NOMO-1 treated with dmso at 0.1 percent for 144 hours (cell line): ENCODE measurements around the gene SECISBP2L.
"Not testable (repeated sequence)": the region's sequence is repeated elsewhere in the genome, so short reads cannot be mapped to it uniquely, and the experiment has no call there.

Source experiments
- DNase-seq: peaks from one replicate; lab custom pipeline; 2025; ENCODE audit not compliant: unreplicated experiment; lab: John Stamatoyannopoulos, UW

SECISBP2L gene

GRCh38 chr15:48996276-48996675 is 50.0 kb downstream of the SECISBP2L start:
- DNase-seq = no peak

GRCh38 chr15:48993380-48993779 is 52.9 kb downstream of the SECISBP2L start:
- DNase-seq = no peak

- peak; percentile 71 for DNase-seq
Measured at GRCh38 chr15:48992545-48992944, 53.7 kb downstream of the SECISBP2L start.

GRCh38 chr15:48992096-48992495 is 54.1 kb downstream of the SECISBP2L start:
- DNase-seq = no peak

DNA sequence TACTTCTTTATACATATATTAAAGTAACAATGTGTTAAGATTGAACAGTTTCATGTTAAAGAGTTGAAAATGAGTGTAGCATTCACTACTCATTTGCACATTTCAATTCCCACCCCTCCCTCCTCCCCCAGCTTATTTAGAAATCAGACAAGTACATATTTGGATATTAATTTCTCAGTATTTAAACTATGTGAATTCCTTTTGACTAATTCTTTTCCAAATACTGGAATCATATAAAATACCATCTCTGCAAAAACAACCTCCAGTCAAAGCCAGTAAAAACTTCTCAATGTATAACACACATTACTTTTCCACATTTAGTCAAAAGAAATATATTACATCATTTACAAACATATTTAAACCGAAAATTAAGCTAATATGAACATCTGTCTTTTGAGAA is 57.1 kb downstream of the SECISBP2L start:
- DNase-seq = no peak

DNA sequence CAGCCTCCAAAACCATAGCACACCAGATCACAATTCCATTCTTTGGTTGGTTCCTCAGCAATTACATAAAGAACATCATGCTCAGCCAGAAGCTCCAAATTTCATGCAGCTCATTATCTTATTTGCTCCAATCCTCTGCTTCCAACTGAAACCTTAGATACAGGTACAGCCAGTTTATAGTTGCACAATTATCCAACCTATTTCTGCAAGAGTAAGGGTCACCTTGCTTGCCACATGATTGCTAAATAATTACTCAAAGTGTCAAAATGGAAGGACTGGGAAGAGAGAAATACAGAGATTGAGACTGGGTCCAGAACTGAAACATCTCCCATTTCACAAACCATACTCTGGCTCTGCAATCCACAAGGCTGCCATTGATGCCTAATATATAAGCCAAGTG is 59.1 kb downstream of the SECISBP2L start:
- no peak for DNase-seq

DNA sequence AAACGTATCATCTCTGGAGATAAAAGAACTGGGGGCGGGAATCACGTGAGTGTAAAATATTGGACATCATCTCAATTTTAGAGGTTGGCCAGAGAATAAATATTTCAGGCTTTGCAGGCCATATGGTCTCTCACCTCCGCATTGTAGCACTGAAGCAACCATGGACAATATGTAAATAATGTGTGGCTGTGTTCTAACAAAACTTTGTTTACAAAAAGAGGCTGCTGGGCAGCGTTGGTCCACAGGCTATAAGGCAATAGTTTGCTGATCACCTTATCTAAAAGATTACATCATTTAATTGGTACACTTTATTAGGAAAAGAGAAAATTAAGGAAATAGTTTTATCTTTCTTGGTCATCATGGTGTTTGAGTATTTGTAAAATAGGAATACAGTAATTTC is 60.0 kb downstream of the SECISBP2L start:
- no peak for DNase-seq

GRCh38 chr15:48985516-48985915 is 60.7 kb downstream of the SECISBP2L start:
- no peak for DNase-seq

DNA sequence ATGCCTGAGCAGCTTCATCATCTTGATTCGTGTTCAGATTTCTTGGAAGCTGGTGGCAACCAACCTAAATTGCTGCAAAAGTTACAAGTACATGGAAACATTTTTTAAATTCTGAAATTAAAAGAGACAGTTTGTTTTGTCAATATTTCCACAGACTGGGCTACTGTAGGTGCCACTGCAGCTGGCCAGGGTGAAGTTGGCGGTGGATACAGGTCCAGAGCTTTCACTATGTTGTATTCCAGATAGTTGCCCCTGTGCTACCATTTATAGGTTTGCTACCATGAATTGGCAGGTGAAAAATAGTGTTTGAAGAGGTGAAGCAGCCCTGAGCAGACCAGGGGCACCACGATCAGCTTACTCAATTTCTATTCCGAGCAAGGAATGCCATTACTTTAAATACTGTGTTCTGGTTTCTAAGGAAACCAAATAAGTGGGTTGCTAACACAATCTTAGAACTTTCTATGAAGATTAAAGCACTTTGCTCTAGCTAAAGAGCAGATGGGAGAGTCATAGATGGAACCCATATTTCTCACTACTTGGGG is 61.4 kb downstream of the SECISBP2L start:
- DNase-seq = no peak

GRCh38 chr15:48984021-48984710 is 62.1 kb downstream of the SECISBP2L start:
- DNase-seq = no peak

DNA sequence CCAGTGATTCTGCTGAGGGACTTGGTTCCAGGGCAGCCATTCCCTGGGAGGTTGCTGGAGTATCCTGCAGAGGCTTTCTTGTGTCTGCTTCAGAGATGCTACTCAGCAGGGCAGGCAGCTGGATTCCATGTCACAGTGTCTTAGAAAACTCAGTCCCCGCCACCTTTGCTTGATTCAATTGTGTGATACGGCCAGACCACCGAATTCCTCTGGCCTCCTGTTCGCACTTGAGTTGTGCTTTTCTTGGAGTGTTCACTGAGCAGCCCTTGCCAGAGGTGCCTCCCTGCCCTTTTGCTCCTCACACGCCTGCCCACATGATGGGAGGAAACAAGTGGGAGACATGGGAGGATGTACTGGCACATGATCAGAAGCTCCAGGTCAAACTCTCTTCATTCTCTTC is 62.9 kb downstream of the SECISBP2L start:
- DNase-seq = no peak

DNA sequence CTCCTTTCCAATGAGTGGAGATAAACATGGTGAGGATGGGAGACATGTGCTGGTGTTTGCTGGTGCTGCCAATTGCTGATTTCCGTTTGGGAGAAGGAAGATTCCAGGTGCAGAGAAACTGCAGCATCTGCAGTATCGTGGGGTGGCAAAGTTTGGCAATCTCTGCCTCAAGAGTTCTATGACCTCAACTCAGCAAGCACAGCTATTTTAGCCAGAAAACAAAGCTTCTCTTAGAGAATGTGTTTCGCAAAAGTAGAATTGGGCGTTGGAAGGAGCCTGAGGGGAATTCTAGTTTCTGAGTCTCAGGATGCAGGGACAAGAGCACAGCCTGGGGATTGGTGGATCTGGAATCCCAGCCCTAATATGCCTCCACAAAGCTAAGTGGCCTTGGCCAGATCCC is 64.3 kb downstream of the SECISBP2L start:
- no peak for DNase-seq

- no peak for DNase-seq
Measured at GRCh38 chr15:48978638-48979037, 67.6 kb downstream of the SECISBP2L start.

DNA sequence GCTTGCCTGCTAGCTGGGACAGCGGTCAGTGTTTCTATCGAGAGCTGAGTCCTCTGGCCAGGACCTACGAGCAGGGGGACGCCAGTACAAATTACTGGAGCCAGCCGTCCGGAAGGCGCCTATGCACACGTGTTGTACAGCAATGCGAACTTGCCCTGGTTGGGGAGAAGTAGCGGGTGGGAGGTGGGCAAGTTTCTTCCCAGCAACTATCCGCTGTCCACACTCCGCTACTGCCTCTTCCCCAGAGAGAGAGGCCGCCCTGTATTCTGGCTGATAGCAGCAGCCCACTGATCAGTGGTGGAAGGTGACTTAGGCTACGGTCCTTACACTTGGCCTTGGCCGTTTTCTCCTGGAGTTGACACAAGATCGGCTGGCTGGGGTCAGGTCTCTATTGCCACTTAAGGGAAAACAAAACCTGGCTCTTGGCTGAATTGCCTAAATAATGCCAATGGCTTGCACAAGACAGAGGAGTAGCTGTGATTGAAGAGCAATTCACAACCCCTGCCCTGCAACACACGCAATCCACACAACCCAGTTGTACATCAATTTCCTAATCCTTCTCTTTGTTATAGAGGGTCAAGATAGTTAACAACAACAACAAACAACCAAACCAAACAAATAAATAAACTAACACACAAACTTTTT is 69.7 kb downstream of the SECISBP2L start:
- no peak for DNase-seq

DNA sequence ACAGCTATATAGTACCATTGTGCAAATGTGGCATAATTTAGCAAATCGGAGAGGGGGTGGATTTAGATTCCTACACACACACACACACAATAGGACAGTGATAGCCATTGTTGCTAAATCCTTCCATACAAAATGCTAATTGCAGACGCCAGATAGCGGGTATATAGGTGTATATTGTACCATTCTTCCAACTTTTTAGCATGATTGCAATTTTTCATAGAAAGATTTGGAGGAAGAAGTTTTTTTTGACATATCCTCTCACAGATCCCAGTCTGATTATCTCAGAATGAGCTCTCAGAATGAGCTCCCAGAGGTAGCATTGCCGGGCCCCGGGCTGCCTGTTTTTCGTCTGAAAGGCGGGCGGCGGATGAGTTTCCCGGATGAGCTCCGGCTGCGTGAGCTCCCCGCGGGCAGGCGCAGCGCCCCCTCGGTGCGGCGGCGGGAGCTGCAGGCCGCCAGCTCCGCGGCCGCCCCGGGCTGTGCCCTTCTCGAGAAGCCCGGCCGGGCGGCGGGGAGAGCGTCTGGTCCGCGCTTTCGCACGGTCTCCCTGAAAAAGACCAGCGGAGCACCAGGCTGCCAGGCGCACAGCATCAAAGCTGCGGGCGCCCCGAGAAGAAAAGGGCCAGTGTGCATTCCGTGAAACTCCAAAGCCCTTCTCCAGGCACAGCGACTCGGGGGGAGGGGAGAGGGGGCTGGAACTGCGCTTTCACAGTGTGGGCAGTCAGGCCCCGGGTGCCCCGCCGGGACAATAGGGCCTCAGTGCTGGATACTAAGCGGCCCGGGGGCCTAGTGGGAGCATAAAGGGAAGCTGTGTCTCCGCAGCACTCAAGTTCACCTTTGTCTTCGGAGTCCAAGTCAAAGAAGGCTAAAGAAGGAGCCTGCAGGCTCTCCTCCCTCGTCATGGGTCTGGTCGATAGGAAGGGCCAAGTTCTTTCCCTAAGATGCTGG is 70.5 kb downstream of the SECISBP2L start:
- DNase-seq = peak; percentile 52

- no peak for DNase-seq
Measured at GRCh38 chr15:48974882-48975281, 71.4 kb downstream of the SECISBP2L start.

- DNase-seq = no peak
Measured at GRCh38 chr15:48972750-48973503, 73.3 kb downstream of the SECISBP2L start.

DNA sequence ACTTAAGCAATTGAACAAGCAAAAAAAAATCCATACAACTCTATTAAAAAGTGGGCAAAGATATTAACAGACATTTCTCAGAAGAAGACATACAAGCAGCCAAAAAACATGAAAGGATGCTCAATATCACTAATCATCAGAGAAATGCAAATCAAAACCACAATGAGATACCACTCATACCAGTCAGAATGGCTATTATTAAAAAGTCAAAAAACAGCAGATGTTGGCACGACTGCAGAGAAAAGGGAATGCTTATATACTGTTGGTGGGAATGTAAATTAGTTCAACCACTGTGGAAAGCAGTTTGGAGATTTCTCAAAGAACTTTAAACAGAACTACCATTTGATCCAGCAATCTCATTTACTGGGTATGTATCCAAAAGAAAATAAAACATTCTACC is 75.3 kb downstream of the SECISBP2L start:
- DNase-seq = not testable (repeated sequence)

DNA sequence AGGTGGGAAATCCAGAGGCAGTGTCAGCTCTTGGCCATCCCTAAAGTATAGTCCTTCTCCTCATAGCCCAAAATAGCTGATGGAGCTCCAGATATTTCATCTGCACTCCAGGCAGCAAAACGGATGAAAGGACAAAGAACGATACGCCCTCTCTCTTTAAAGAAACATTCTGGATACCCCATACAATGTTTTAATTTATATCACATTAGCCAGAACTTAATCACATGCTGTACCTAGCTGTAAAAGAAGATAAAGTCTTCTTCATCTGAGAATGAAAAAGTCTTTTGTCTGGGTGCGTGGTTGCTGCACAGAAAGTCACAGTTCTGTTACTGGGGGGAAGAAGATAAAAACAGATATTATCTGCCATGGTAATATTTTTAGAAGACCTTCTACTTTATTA is 78.2 kb downstream of the SECISBP2L start:
- no peak for DNase-seq

DNA sequence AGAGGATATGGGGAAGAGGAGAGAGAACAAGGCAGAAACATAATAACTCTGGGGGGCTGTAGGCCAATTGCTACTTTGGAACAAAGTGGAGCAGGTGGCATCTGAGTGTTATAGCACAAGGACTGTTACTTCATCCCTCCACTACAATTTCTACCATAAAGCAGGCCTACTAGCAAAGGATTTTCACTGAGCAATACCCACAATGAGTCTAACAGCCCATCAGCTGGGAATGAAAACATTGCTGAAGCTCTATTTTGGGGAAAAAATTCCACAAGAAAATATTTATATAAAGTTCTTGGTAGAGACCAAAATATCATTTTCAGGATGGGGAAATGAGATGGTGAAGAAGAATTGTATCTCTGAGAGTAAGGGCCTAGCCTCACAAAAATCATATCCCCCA is 78.9 kb downstream of the SECISBP2L start:
- DNase-seq = no peak
